ENCODE measurements around the gene SP4. TPM values are rescaled to one million over a fixed set of nuclear protein-coding genes. Genes with fewer than 3 reads are reported as not detected.

The SP4 gene
- polyA plus RNA-seq (2014; cell fraction: cytosol; rRNA removed): 14.8 and 15.1 TPM in 2 replicates
- 9.3 and 10.6 TPM in 2 replicates for polyA plus RNA-seq (2014; cell fraction: nucleus; rRNA removed)

DNA sequence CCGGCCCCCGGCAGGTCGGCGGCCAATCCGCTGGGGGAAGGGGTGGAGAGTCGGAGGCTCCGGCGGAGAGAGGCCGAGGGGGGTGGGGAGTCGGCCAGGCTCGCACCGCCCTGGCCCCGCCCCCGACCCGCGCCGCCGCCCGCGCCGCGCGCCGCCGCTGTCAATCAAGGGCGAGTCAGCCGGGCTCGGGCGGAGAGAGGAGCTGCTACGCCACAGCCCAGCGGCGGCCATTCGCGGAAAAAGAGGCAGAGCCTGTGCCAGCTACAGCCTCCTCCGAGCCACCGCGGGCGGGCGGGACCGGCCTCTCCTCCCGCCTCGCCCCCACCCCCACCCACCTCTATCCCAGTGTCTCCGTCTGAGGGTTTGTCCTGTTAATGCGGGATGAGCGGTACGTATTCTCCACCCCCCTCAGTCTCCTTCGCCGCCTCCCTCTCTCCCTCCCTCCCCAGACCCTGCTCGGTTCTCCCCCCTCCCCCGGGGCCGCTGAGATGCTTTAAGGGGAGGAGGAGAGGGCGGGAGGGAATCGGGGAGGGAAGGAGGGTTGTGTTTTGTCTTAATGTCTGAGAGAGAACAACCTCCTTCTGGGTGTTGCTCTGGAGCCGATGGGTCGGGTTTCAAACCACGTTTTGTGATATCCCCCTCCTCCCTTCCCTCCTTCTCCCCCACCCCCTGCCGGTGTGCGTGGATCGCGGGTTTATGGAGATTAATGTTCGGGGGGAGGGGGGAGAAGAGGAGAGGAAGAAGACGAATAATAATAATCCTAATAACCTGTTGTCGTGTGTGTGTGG is at the start of gene SP4:
Gene SP4, plus strand, starts transcription at position 213 of the 788 bp plus-strand sequence. Its CDS starts 169 bp downstream, at position 382.
- DNase-seq (ENCODE audit: low spot score): peak; percentile 94

DNA sequence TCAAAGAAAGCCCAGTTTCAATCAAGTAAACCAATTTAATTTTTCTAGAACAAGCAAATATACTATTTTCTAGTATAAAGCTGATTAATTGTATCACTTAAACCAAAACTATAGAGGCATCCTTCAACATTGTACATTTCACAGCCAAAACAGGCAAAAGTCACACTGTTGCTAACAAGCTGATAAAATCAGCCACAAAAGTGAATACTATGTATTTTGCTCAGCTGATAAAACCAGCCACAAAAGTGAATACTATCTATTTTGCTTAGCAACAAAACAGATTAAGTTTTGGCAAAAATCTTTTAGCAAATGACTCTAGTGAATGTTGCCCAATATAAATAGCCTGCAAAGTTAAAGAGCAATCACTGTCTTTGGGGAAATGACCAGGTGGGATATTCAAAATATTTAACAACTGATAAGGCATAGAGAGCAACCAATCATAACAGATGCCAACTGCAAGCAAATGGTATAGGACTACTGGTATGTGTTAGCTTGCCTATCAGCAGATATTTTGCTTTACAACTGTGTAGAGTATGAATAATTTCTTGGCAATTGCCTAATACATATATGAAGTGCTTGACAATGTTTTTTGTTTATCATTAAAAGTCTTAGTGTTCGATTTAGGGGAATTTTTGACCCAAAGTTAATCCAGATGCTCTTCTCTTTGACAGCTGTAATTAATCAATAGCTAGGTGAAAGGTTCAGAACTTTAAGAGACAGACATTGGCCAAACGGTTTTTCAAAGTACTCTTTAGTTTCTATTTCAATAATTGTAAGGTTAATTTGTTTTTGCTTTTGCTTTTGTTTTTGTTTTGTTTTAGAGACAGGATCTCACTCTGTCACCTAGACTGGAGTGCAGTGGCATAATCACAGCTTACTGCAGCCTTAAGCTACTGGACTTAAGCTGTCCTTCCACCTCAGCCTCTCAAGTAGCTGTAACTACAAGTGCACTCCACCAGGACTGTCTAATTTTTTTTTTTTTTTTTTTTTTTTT is 44.4 kb upstream of the SP4 start:
- DNase-seq (ENCODE audit: low spot score): no peak

- no peak for DNase-seq (ENCODE audit: low spot score)
Measured at GRCh38 chr7:21393937-21394336, 33.9 kb upstream of the SP4 start.

DNA sequence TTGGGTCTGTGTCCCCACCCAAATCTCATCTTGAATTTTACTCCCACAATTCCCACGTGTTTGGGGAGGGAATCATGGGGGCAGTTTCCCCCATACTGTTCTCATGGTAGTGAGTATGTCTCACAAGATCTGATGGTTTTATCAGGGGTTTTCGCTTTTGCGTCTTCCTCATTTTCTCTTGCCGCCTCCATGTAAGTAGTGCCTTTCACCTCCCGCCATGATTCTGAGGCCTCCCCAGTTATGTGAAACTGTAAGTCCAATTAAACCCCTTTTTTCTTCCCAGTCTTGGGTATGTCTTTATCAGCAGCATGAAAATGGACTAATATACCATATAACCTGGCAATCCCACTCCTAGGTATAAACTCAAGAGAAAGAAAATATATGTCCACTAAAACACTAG is 25.9 kb upstream of the SP4 start:
- DNase-seq (ENCODE audit: low spot score): no peak

GRCh38 chr7:21407796-21408480 is 19.9 kb upstream of the SP4 start:
- no peak for DNase-seq (ENCODE audit: low spot score)

DNA sequence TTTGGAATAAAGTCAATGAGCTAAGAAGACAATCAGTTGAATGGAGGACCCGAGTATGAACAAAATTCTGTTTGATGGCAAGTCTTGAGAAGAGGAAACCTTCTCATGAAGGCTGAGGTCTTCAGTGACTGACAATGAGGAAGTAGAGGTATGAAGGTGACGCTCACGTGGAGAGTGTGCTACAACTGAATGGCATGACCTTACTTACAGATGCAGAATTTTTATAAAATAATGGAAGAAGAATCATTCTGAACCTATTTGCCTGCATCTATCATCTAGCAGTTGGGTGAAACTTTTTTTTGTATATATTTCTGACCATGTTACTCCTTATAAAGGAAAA is 19.4 kb upstream of the SP4 start:
- no peak for DNase-seq (ENCODE audit: low spot score)

GRCh38 chr7:21412410-21412851 is 15.5 kb upstream of the SP4 start:
- DNase-seq (ENCODE audit: low spot score): no peak

GRCh38 chr7:21412957-21413356 is 14.9 kb upstream of the SP4 start:
- DNase-seq (ENCODE audit: low spot score): peak; percentile 55

DNA sequence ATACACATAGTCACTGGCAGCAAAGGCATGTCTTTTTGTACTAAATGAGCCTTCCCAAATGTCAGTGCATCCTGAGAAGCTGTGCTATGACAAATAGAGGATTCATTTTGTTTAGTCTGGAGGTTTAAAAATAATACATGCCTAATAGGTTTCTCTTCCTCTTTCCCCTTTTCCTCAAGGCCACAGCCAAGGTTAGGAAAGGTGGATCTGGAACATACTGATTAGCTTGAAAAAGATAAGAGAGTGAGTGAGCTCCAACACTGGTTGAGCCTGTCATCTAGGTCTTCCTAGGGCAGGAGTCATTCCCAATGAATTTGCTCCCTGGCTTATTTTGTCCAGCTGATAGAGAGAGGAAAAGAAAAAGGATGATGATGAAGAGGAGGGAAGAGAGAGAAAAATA is 14.4 kb upstream of the SP4 start:
- no peak for DNase-seq (ENCODE audit: low spot score)

DNA sequence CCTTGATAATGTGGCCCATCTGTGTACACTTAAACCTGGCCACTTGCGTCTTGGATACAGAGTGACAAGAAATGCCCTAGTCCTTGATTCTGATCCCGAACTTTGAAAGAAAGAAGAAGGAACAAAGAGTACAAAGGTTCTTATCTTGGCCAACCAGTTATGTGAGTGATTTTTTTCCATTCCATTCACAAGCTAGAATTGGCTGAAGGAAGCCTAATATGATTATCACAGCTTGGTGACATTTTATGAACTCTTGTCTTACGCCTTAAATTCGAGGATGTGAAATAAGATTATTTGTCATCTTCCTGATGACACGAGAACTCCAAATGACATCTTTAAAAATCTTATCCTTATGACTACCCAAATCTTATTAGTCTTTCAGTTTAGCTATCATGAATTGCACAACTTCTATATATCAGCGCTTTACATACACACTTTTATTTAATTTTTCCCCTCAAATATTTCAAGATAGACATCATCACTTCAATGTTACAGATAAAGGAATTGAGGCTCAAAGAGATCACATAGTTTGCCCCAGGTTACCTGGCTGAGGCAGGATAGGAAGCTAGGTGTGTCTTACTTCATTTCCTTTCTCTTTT is 13.0 kb upstream of the SP4 start:
- DNase-seq (ENCODE audit: low spot score): no peak

- no peak for DNase-seq (ENCODE audit: low spot score)
Measured at GRCh38 chr7:21417647-21418046, 10.2 kb upstream of the SP4 start.

- no peak for DNase-seq (ENCODE audit: low spot score)
Measured at GRCh38 chr7:21422751-21423150, 5.1 kb upstream of the SP4 start.

DNA sequence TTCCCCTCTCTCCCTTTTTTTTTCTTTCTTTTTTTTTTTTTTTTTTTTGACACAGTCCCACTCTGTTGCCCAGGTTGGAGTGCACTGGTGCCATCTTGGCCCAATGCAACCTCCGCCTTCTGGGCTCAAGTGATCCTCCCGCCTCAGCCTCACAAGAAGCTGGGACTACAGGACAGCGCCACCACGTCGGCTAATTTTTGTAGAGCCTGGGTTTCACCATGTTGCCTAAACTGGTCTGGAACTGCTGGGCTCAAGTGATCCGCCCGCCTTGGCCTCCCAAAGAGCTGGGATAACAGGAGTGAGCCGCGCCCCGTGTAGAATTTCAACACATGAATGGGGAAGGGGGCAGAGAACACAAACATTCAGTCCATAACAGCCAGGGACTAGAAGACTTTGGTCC is 2.6 kb upstream of the SP4 start:
- DNase-seq (ENCODE audit: low spot score): no peak

- DNase-seq (ENCODE audit: low spot score): no peak
Measured at GRCh38 chr7:21426286-21427181, 1.3 kb upstream of the SP4 start.

GRCh38 chr7:21427182-21427870 is 557 bp upstream of the SP4 start:
- DNase-seq (ENCODE audit: low spot score): peak; percentile 98

DNA sequence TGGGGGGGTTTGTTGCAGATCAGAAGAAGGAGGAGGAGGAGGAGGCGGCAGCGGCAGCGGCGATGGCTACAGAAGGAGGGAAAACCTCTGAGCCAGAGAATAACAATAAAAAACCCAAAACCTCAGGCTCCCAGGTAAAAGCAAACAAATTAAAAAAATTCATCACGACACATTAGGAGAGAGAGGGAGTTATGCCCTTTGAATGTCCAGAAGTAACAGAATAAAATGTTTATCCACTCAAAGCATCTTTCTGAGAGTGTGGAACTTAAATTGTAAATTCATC is 717 bp downstream of the SP4 start:
- no peak for DNase-seq (ENCODE audit: low spot score)

DNA sequence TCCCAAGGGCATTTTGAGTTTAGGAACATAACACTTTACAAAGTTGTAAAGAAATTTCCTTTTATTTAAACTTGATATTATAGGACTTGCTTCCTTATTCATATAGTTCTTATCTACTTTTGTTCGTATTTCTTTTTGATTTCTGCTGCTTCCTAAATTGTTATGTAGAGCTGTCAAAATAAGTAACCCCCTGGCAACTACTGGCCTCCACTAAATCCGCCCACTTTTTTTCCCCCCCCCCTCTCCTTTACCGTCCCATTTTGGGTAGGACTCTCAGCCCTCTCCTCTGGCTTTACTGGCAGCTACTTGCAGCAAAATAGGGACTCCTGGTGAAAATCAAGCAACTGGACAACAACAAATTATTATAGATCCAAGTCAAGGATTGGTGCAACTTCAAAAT is 1.1 kb downstream of the SP4 start:
- no peak for DNase-seq (ENCODE audit: low spot score)

DNA sequence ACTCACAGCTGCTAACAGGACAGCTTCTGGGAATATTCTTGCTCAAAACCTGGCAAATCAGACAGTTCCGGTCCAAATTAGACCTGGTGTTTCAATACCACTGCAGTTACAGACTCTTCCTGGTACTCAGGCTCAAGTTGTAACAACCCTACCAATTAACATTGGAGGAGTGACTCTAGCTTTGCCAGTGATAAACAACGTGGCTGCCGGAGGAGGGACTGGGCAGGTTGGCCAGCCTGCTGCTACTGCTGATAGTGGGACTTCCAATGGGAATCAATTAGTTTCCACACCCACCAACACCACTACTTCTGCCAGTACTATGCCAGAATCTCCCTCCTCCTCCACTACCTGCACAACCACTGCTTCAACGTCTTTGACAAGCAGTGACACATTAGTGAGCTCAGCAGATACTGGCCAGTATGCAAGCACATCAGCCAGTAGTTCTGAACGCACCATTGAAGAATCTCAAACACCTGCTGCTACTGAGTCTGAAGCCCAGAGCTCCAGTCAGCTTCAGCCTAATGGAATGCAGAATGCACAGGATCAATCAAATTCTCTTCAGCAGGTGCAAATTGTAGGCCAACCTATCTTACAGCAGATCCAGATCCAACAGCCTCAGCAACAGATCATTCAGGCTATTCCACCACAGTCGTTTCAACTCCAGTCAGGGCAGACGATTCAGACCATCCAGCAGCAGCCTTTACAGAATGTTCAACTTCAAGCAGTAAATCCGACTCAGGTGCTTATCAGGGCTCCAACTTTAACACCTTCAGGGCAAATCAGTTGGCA is 2.1 kb downstream of the SP4 start:
- DNase-seq (ENCODE audit: low spot score): no peak

DNA sequence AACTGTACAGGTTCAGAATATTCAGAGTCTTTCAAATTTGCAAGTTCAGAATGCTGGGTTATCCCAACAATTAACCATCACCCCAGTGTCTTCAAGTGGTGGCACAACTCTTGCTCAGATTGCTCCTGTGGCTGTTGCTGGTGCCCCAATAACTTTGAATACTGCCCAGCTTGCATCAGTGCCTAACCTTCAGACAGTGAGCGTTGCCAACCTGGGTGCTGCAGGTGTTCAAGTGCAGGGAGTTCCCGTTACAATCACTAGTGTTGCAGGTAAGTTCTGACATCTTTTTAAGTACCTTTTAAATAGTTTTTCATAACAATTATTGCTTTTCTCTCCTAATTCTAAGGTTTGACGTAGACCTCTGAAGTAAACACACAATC is 2.7 kb downstream of the SP4 start:
- no peak for DNase-seq (ENCODE audit: low spot score)
